Skeletal muscle cell (primary cell): Measurements from ENCODE around the gene MYH13.
A peak's percentile ranks its signal among the peaks of the same experiment; 100 is the strongest.

ENCODE experiments used
- DNase-seq: peaks from one replicate; pipeline ENCODE4 v3.0.0-alpha.2; 2010; ENCODE audit warnings: low read depth
- H3K4me3 ChIP-seq: 2 replicates; pipeline ENCODE4 v1.5.1; 2011; ENCODE audit warnings: low read depth, mild to moderate bottlenecking, control low read depth, low read length, moderate library complexity

The MYH13 gene

GRCh38 chr17:10352893-10353292 is 19.9 kb downstream of the MYH13 start:
- H3K4me3 ChIP-seq: no peak overlapping the region
- no peak for DNase-seq

- no peak overlapping the region for H3K4me3 ChIP-seq
- DNase-seq: no peak
Observed at GRCh38 chr17:10349403-10349802, 23.4 kb downstream of the MYH13 start.

GRCh38 chr17:10344816-10345215 is 28.0 kb downstream of the MYH13 start:
- no peak overlapping the region for H3K4me3 ChIP-seq
- no peak for DNase-seq

GRCh38 chr17:10339051-10339450 is 33.8 kb downstream of the MYH13 start:
- no peak overlapping the region for H3K4me3 ChIP-seq
- DNase-seq: no peak

GRCh38 chr17:10337976-10338375 is 34.8 kb downstream of the MYH13 start:
- DNase-seq: peak; percentile 42
- no peak overlapping the region for H3K4me3 ChIP-seq

- DNase-seq: no peak
- H3K4me3 ChIP-seq: no peak overlapping the region
Observed at GRCh38 chr17:10337136-10337535, 35.7 kb downstream of the MYH13 start.

GRCh38 chr17:10336393-10336792 is 36.4 kb downstream of the MYH13 start:
- no peak for DNase-seq
- no peak overlapping the region for H3K4me3 ChIP-seq

- DNase-seq: no peak
- no peak overlapping the region for H3K4me3 ChIP-seq
Observed at GRCh38 chr17:10332515-10332914, 40.3 kb downstream of the MYH13 start.

GRCh38 chr17:10328971-10329923 is 43.6 kb downstream of the MYH13 start:
- DNase-seq: no peak

GRCh38 chr17:10328206-10328605 is 44.6 kb downstream of the MYH13 start:
- no peak overlapping the region for H3K4me3 ChIP-seq
- DNase-seq: no peak

More at GRCh38 chr17:10328971-10329923, 43.6 kb downstream of the MYH13 start:
- no peak overlapping the region for H3K4me3 ChIP-seq

- peak; percentile 15 for DNase-seq
Observed at GRCh38 chr17:10327640-10328039, 45.2 kb downstream of the MYH13 start.

GRCh38 chr17:10325031-10325695 is 47.6 kb downstream of the MYH13 start:
- H3K4me3 ChIP-seq: no peak overlapping the region
- DNase-seq: no peak

More at GRCh38 chr17:10327640-10328039, 45.2 kb downstream of the MYH13 start:
- H3K4me3 ChIP-seq: no peak overlapping the region

- H3K4me3 ChIP-seq: no peak overlapping the region
- DNase-seq: no peak
Observed at GRCh38 chr17:10323812-10324610, 48.8 kb downstream of the MYH13 start.

GRCh38 chr17:10318535-10318934 is 54.3 kb downstream of the MYH13 start:
- no peak overlapping the region for H3K4me3 ChIP-seq
- DNase-seq: no peak

GRCh38 chr17:10317543-10317834 is 55.3 kb downstream of the MYH13 start:
- no peak for DNase-seq

GRCh38 chr17:10316801-10317542 is 55.8 kb downstream of the MYH13 start:
- no peak for DNase-seq
- H3K4me3 ChIP-seq: no peak overlapping the region

More at GRCh38 chr17:10317543-10317834, 55.3 kb downstream of the MYH13 start:
- H3K4me3 ChIP-seq: no peak overlapping the region

GRCh38 chr17:10314329-10314728 is 58.5 kb downstream of the MYH13 start:
- H3K4me3 ChIP-seq: no peak overlapping the region

GRCh38 chr17:10313037-10313672 is 59.7 kb downstream of the MYH13 start:
- H3K4me3 ChIP-seq: no peak overlapping the region
- no peak for DNase-seq

More at GRCh38 chr17:10314329-10314728, 58.5 kb downstream of the MYH13 start:
- no peak for DNase-seq

- no peak overlapping the region for H3K4me3 ChIP-seq
- DNase-seq: no peak
Observed at GRCh38 chr17:10311131-10311530, 61.7 kb downstream of the MYH13 start.
